Ecto neural progenitor cell (in vitro differentiated cells): ENCODE data around the gene KCNMB2.
"Not testable (repeated sequence)": the region's sequence is repeated elsewhere in the genome, so short reads cannot be mapped to it uniquely, and the experiment has no call there.

Source experiments
- DNase-seq: peaks from one replicate; pipeline ENCODE4 v3.0.0-alpha.2; 2018; ENCODE audit warnings: low spot score

KCNMB2 gene

GRCh38 chr3:178808748-178809147, 272.5 kb downstream of the KCNMB2 start:
- DNase-seq, result no peak

GRCh38 chr3:178810181-178810580, 273.9 kb downstream of the KCNMB2 start:
- no peak for DNase-seq

GRCh38 chr3:178822722-178823121, 286.5 kb downstream of the KCNMB2 start:
- no peak for DNase-seq

GRCh38 chr3:178823150-178823549, 286.9 kb downstream of the KCNMB2 start:
- no peak for DNase-seq

GRCh38 chr3:178823591-178824246, 287.5 kb downstream of the KCNMB2 start:
- DNase-seq, result no peak

GRCh38 chr3:178826435-178827123, 290.3 kb downstream of the KCNMB2 start:
- no peak for DNase-seq

- no peak for DNase-seq
Measured at GRCh38 chr3:178827285-178827856, 291.1 kb downstream of the KCNMB2 start.

GRCh38 chr3:178833695-178834094, 297.5 kb downstream of the KCNMB2 start:
- no peak for DNase-seq

- no peak for DNase-seq
Measured at GRCh38 chr3:178835033-178835432, 298.8 kb downstream of the KCNMB2 start.

- DNase-seq, result no peak
Measured at GRCh38 chr3:178837512-178837911, 301.3 kb downstream of the KCNMB2 start.

GRCh38 chr3:178840586-178840985, 304.4 kb downstream of the KCNMB2 start:
- DNase-seq, result no peak

- DNase-seq, result no peak
Measured at GRCh38 chr3:178841011-178841410, 304.8 kb downstream of the KCNMB2 start.

GRCh38 chr3:178844916-178845315, 308.7 kb downstream of the KCNMB2 start:
- no peak for DNase-seq

- DNase-seq, result no peak
Measured at GRCh38 chr3:178845420-178846118, 309.3 kb downstream of the KCNMB2 start.

- no peak for DNase-seq
Measured at GRCh38 chr3:178847190-178847589, 311.0 kb downstream of the KCNMB2 start.

- no peak for DNase-seq
Measured at GRCh38 chr3:178849199-178849910, 313.1 kb downstream of the KCNMB2 start.

GRCh38 chr3:178850450-178851190, 314.4 kb downstream of the KCNMB2 start:
- DNase-seq, result no peak

- no peak for DNase-seq
Measured at GRCh38 chr3:178851564-178851963, 315.3 kb downstream of the KCNMB2 start.

- DNase-seq, result no peak
Measured at GRCh38 chr3:178856804-178857203, 320.6 kb downstream of the KCNMB2 start.

GRCh38 chr3:178859386-178859785, 323.1 kb downstream of the KCNMB2 start:
- no peak for DNase-seq

GRCh38 chr3:178859900-178860436, 323.7 kb downstream of the KCNMB2 start:
- not testable (repeated sequence) for DNase-seq
